Neutrophil (primary cell): ENCODE results near the gene DYNC1LI2.

Experiments used
- H3K27ac ChIP-seq: fragments of 200-600 bp; sonication (generic); 2 replicates; pipeline ENCODE4 v1.5.1; 2016; ENCODE audit warnings: mild to moderate bottlenecking, moderate library complexity
- H3K27me3 ChIP-seq: fragments of 200-600 bp; sonication (generic); 2 replicates; pipeline ENCODE4 v1.6.0; 2016; ENCODE audit warnings: mild to moderate bottlenecking
- H3K36me3 ChIP-seq: fragments of 200-600 bp; sonication (generic); 2 replicates; pipeline ENCODE4 v1.5.1; 2017
- H3K4me1 ChIP-seq, 2 experiments: fragments of 200-600 bp in 1 of 2; sonication (generic) in 1 of 2; 1 replicate in 1 of 2; 2 replicates in 1 of 2; pipeline versions ENCODE4 v1.5.1 to v1.6.1; 2013 to 2016; ENCODE audit warnings: low read depth in 1 of 2, low read length in 1 of 2, mild to moderate bottlenecking in 1 of 2, moderate library complexity in 1 of 2; ENCODE audit not compliant: control insufficient read depth in 1 of 2, insufficient read depth in 1 of 2
- H3K4me3 ChIP-seq, 2 experiments: fragments of 200-600 bp in 1 of 2; sonication (generic) in 1 of 2; 1 replicate in 1 of 2; 2 replicates in 1 of 2; pipeline ENCODE4 v1.5.1; 2013 to 2016; ENCODE audit warnings: low read depth in 1 of 2, low read length in 1 of 2, mild to moderate bottlenecking in 1 of 2, moderate library complexity in 1 of 2
- H3K9me3 ChIP-seq: fragments of 200-600 bp; sonication (generic); 2 replicates; pipeline ENCODE4 v1.5.1; 2016
- CTCF ChIP-seq: fragments of 200-600 bp; sonication (generic); IDR thresholded peaks from 2 replicates; pipeline ENCODE4 v1.5.1; 2016; ENCODE audit warnings: antibody characterized with exemption

DYNC1LI2 gene

GRCh38 chr16:66752958-66753357, 1.5 kb upstream of the DYNC1LI2 start:
- no peak overlapping the region for H3K27ac ChIP-seq
- peaks cover 13% of the 10 kb centered on the region for H3K36me3 ChIP-seq
- TF ChIP-seq CTCF, result no peak
- no peaks in the 10 kb centered on the region for H3K9me3 ChIP-seq
- H3K4me3 ChIP-seq, result no peak overlapping the region
- H3K27me3 ChIP-seq, result peaks cover 46% of the 10 kb centered on the region
- H3K4me1 ChIP-seq, result peaks cover 21 to 22% of the 10 kb centered on the region in 2 experiments

- no peak for TF ChIP-seq CTCF
- H3K4me3 ChIP-seq, result no peak overlapping the region
- H3K36me3 ChIP-seq, result peaks cover 18% of the 10 kb centered on the region
- no peak overlapping the region for H3K27ac ChIP-seq
- peaks cover 44% of the 10 kb centered on the region for H3K27me3 ChIP-seq
- no peaks in the 10 kb centered on the region for H3K9me3 ChIP-seq
- peaks cover 26 to 28% of the 10 kb centered on the region in 2 experiments for H3K4me1 ChIP-seq
Observed at GRCh38 chr16:66752379-66752778, 970 bp upstream of the DYNC1LI2 start.

- H3K27me3 ChIP-seq, result peaks cover 40% of the 10 kb centered on the region
- no peak for TF ChIP-seq CTCF
Observed at GRCh38 chr16:66751992-66752322, 548 bp upstream of the DYNC1LI2 start.

GRCh38 chr16:66751053-66751302, 431 bp downstream of the DYNC1LI2 start:
- Histone ChIP-seq H3K27me3 (peaks cover 34% of the 10 kb centered on the region), H3K36me3 (peaks cover 18% of the 10 kb centered on the region), H3K4me1 (peaks cover 40 to 42% of the 10 kb centered on the region in 2 experiments), H3K27ac (peak overlapping the region; percentile 92), H3K4me3 (peak overlapping the region; percentile 89 to 98), H3K9me3 (no peaks in the 10 kb centered on the region)
- TF ChIP-seq CTCF, result no peak

More at GRCh38 chr16:66751992-66752322, 548 bp upstream of the DYNC1LI2 start:
- Histone ChIP-seq H3K27ac (peak overlapping the region; percentile 92), H3K4me1 (peaks cover 30 to 32% of the 10 kb centered on the region in 2 experiments), H3K4me3 (peak overlapping the region; percentile 34 to 89), H3K36me3 (peaks cover 18% of the 10 kb centered on the region), H3K9me3 (no peaks in the 10 kb centered on the region)

GRCh38 chr16:66750279-66751052, 943 bp downstream of the DYNC1LI2 start:
- H3K4me1 ChIP-seq, result peaks cover 45 to 47% of the 10 kb centered on the region in 2 experiments
- peaks cover 32% of the 10 kb centered on the region for H3K27me3 ChIP-seq
- peak overlapping the region; percentile 89 to 98 for H3K4me3 ChIP-seq
- H3K27ac ChIP-seq, result peak overlapping the region; percentile 92
- peaks cover 18% of the 10 kb centered on the region for H3K36me3 ChIP-seq
- H3K9me3 ChIP-seq, result no peaks in the 10 kb centered on the region
- TF ChIP-seq CTCF, result no peak
